HG03439 (cell line): ENCODE results near the gene DCHS1.

Experiments used
- ATAC-seq: cut with Tn5 transposase; IDR thresholded peaks from one replicate; pipeline ENCODE4 v1.9.1; 2021; ENCODE audit warnings: mild to moderate bottlenecking, moderate library complexity; ENCODE audit not compliant: unreplicated experiment

DCHS1 gene

DNA sequence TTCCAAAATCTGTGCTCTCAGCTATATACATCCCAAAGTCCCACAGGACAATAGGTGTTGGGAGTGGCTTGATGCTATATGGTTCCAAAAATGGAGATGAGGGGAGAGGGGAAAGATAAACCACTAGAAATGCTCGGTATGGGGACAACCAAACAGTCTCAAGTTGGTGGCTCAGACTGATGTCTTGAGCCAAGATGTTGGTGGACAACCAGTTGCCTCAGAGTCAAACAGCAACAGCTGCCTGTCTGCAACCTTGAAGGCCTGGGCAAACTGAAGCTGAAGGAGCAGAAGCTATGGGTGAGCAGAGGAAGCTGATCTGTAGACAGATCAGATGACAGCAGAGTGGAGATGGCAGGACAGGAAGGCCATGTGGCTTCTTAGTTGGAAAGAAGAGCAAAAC is 56.2 kb downstream of the DCHS1 start:
- no peak for ATAC-seq

DNA sequence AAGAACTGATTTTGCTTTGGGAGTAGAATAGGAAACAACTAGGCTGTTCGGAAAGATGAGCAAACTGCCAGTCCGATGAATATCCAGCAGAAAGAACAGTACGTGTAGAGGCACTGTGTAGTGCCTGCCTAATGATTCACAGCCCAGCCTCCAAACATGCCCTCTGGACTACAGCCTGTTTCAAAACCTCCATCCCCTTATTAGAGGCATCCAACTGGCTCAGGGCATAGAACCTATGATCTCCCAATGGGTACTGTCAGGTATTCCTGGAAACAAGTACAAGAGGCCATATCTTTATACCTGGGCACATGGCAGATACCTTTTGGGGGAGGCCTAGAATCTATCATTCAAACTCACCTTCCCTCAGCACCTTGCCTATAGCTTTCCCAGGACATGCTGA is 57.1 kb downstream of the DCHS1 start:
- no peak for ATAC-seq

DNA sequence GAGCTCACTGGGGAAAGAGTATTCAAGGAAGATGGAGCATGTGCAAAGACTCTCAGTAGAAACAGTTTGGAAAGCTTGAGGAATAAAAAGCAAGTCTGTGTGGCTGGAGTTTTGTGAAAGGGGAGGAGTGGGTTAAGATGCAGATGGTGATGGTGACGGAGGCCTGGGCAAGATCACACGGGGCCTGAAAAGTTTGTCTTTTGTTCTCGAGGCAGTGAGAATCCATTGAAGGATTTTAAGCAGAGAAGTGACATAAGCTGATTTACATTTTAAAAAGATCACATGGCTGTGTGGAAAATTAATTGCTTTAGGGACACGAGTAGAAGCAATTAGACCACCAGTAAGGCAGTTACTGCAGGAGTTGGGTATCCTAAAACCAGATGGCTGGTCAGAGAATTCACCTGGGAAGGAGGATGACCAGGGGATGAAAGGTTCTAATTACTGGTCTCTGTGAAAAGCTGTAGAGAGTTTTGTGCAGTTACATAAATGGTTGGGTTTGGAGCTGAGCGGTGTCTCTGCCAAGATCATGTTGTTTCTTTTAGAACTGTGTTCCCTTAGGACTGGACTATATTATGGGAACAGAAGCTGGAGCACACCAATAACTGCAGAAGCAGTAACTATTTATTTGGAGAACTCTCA is 59.3 kb downstream of the DCHS1 start:
- no peak for ATAC-seq

DNA sequence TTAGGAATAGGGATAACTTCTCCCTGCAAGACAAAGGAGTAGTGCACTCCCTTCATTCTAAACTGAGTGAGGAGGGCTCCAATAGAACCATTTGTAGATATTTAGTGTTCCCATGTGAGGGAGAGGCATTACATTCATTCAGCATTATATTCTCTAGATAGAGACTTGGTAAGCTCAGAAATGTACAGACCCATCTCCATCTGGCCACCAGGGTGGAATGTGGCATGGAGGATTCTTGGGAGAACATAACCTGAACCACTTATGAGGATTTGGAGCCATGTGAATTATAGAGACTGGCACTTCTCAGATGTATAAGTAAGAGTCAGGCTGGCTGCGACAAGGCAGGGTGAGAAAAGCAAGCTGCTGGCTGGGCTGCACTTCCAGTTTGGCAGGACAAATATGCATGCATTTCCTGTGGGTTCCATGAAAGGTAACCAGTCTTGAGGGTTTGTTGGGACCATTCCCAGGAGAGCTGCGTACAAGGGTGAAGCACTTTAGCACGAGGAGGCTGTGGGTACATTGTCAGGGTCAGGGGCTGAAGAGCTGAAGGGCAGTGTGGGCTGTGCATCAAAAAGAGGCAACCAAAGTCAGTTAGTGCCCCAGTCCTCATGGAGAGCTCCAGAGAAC is 61.4 kb downstream of the DCHS1 start:
- no peak for ATAC-seq

DNA sequence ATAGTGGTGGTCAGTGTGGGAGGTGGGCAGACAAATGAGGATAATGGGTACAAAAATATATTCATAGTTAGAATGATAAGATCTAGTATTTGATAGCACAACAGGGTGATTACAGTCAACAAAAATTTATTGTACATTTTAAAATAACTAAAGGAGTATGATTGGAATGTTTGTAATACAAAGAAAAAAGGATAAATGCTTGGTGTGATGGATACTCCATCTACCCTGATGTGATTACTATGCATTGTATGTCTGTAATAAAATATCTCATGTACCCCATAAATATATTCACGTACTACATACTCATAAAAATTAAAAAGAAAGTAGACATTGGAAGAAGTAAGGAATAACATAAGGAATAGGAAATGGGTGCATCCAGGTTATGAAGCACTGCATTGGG is 67.6 kb downstream of the DCHS1 start:
- ATAC-seq, result no peak

DNA sequence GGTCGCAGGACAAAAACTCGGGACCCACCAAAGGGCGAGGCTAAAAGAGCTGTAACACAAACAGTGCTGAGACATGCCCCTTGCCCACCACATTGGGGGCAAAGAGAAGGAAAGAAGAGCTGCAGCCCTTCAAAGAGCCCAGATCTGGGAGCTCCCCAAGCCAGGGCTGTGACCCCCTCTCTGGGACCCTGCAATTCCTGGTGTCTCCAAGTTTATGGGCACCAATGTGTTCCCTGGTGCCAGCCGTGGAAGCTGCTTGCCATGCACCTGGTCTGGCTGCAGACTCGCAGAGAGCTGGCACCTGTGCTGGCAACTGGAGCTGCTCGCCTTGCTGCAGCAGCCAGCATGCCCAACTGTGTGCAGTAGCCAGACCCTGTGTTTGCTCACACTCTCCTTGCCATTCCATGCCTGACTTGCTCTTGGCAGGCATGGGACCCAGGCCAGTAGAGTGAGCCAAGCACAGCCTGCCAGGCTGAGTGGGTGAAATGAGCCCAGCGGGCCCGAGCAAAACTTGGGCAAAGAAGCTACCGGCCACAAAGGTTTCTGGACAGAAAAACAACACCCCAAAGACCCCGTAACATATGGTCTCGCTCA is 68.2 kb downstream of the DCHS1 start:
- ATAC-seq, result no peak

DNA sequence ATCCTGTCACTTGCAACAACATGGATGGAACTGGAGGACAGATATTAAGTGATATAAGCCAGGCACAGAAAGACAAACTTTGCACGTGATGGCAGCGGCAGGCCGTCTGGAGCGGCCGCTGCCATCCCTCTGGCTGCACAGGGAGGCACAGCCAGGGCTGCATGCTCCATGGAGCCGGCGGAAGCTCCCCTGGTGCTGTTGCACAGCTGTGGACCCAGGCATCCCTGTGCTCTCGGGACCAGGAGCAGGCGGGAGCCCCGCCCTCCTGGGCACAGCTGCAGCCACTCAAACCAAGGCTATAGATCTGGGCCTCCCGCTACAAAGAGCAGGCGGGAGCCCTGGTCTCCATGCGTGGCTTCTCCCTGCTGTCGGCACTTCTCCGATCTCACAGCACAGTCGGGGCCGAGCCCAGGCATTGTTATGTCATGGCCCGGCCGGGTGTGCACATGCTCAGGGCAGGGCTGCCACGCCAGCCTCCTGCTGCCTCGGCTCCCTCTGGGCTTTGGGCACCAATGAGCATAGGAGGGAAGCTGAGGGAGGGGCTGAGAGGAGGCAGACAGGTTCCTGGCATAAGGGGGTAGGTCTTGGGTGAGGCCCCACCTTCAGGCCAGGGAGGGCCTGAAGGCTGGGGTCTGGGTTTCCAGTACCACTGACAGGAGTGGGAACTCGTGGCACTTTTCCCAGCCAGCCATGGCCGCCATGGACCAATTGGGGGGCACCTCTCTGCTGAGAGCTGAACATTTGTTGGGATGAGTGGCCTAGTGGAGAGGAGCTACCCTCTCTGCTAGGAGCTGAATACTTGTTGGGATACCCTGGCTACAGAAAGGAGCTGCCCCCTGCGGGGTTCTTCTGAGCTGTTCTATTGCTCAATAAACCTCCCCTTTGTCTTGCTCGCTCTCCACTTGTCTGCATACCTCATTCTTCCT is 68.9 kb downstream of the DCHS1 start:
- no peak for ATAC-seq

DNA sequence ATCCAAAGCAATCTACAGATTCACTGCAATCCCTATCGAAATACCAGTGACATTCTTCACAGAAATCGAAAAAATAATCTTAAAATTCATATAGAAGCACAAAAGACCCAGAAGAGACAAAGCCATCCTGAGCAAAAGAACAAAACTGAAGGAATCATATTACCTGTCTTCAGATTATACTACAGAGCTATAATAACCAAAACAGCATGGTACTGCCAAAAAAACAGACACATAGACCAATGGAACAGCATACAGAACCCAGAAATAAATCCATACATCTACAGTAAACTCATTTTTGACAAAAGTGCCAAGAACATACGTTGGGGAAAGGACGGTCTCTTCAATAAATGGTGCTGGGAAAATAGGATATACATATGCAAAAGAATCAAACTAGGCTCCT is 71.1 kb downstream of the DCHS1 start:
- no peak for ATAC-seq

DNA sequence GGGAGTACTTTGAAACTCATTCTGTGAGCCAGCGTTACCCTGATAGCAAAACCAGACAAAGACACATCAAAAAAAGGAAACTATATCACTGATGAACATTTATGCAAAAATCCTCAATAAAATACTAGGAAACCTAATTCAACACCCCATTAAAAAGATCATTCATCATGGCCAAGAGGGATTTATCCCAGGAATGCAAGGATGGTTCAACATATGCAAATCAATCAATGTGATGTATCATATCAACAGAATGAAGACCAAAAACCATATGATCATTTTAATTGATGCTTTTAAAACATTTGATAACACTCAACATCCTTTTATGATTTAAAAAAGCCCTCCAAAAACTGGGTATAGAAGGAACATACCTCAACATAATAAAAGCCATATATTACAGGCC is 72.0 kb downstream of the DCHS1 start:
- ATAC-seq, result no peak

DNA sequence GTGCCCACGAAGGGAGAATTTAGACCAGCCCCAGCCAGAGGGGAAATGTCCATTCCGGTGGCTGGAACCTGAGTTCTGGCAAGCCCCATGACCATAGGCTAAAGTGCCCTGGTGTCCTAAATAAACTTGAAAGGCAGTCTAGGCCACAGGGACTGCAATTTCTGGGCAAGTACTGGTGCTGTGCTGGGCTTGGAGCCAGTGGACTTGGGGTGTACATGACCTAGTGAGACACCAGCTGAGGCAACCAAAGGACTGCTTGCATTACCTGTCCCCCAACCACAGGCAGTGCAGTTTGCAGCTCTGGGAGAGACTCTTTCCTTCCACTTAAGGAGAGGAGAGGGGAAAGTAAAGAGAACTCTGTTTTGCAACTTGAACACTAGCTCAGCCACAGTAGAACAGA is 75.9 kb downstream of the DCHS1 start:
- no peak for ATAC-seq

DNA sequence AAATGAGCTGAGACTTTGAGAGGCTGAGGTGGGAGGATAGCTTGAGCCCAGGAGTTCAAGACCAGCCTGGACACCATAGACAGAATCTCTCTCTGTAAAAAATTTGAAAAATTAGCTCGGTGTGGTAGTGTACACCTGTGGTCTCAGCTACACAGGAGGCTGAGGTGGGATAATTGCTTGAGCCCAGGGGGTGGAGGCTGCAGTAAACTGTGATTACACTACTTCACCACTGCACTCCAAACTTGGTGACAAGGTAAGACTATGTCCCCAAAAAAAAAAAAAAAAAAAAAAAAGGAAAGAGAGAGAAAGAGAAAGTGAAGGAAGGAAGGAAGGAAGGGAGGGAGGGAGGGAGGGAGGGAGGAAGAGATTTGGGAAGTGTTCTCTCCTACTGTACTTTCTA is 77.5 kb downstream of the DCHS1 start:
- no peak for ATAC-seq

DNA sequence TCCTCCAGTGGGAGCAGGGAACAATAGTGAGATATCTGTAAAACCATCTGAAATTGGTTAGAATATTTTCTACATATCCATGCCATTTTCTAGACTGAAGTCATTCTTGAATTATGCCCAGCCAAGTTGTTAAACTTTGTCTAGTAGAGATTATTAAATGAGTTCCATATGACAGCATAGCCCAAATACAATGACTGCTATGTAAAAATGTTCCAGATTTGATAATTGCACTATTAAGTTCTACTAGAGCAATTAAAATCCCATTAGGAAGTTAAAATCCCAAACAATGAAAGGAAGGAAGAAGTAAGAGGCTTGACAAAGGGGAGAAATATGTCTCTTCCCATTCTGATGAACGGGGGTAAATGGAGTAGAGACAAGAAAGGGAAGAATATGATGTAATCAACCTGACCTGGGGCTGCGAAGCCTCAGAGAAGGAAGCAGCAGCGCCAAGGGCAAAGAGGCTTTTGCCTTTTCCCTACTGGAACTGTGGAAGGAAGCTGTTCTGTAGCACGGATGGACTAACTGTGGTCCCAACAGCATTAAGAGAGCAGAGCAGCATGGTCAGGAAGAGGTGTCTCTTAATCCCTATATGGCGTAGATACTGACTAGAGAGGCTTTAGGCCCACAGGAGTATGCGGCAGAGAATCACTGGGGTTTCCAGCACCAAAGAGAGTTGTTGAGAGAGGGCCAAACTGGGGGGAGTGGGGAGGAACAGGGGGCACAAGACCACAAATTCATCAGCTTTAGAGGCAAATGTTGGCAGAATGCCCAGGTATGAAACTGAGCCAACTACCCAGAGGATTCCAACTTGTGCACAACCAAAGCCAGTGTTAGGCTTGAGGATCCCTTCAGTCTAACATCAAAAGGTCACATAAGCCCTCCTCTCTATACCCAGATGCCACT is 78.9 kb downstream of the DCHS1 start:
- no peak for ATAC-seq

DNA sequence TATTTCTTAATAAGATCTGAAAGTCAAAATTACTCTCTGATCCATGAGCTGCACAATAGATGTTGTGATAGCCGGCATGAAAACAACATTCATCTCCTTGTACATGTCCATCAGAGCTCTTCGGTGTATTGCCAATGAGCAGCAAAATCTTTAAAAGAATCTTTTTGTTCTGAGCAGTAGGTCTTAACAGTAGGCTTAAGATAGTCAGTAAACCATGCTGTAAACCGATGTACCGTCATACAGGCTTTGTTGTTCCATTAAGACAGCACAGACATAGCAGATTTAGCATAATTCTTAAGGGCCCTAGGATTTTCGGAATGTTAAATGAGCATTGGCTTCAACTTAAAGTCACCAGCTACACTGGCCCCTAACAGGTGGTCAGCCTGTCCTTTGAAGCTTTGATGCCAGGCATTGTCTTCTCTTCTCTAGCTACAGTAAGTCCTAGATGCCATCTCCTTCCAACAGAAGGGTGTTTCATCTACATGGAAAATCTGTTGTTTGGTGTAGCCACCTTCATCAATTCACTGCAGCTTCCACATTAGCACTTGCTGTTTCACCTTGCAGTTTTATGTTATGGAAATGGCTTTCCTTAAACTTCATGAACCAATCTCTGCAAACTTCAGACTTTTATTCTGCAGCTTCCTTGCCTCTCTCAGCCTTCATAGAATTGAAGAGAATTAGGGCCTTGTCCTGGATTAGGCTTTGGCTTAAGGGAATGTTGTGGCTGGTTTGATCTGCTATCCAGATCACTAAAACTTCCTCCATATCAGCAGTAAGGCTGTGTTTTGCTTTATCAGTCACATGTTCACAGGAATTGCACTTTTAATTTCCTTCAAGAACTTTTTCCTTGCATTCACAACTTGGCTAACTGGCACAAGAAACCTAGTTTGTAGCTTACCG is 80.5 kb downstream of the DCHS1 start:
- ATAC-seq, result no peak

DNA sequence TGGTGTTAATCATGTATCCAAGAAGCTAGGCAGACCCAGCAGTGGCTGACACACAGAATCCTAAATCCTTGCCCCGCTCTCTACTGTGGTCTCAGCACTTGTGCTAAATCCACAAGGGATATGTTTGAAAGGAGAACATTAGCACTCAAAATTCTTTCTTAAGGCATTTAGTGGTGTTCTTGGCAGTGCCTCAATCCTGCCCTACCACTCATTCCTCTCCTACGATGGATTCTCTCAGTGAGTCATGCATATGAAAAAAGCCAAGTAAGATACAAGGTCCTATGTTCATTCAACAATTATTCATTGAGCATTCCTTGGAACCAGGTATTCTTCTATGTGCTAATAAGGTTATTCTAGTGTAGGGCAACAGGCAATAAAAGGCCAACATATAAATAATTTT is 83.4 kb downstream of the DCHS1 start:
- no peak for ATAC-seq

DNA sequence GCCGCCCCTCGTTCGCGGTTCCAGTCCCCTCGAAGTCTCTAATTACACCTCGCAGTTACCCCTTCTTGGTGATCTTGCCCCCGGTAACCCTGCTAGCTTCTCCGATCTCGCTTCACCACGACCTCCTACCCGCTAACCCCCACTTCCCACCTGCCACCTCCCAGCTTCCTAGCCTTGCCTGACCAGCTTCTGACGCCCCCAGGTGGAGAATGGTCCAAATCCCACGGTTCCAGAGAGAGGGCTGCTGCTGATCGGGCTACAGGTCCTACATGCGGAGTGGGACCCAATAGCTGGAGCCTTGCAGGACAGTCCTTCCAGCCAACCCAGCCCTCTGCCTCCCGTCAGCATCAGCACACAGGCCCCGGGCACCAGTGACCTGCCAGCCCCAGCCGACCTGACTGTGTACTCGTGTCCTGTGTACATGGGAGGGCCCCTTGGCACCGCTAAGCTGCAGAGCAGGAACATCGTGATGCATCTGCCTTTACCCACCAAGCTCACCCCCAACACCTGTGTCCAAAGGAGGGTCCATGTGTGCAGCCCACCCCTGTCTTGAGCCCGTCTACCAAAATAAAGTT is 84.1 kb downstream of the DCHS1 start:
- ATAC-seq, result no peak
